Measurements from ENCODE around the gene CXXC5.
"Not testable (repeated sequence)": the region's sequence is repeated elsewhere in the genome, so short reads cannot be mapped to it uniquely, and the experiment has no call there.

CXXC5 gene

GRCh38 chr5:139648205-139649081, at the start of gene CXXC5:
Gene CXXC5, plus strand, starts transcription at chr5:139648349. Its CDS starts 32,175 bp downstream, at chr5:139680524.
- peak; percentile 71 for DNase-seq

GRCh38 chr5:139598601-139598965, 49.6 kb upstream of the CXXC5 start:
- DNase-seq = not testable (repeated sequence)

- no peak for DNase-seq
These were observed 47.7 kb upstream of the CXXC5 start for GRCh38 chr5:139600336-139600949.

GRCh38 chr5:139601429-139601828, 46.7 kb upstream of the CXXC5 start:
- no peak for DNase-seq

- DNase-seq = not testable (repeated sequence)
These were observed 46.2 kb upstream of the CXXC5 start for GRCh38 chr5:139601948-139602347.

DNA sequence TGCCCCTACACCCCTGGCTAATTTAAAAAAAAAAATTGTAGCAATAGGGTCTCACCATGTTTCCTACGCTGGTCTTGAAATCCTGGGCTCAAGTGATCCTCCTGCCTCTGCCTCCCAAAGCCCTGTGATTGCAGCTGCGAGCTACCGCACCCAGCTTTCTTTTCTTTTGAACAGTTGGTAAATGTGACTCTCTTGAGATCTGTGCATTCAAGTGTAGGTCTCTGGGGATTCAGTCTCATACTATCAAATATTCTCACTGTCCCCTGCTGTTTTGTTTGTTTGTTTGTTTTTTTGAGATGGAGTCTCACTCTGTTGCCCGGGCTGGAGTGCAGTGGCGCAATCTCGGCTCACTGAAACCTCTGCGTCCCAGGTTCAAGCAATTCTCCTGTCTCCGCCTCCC, 42.3 kb upstream of the CXXC5 start:
- DNase-seq = no peak

DNA sequence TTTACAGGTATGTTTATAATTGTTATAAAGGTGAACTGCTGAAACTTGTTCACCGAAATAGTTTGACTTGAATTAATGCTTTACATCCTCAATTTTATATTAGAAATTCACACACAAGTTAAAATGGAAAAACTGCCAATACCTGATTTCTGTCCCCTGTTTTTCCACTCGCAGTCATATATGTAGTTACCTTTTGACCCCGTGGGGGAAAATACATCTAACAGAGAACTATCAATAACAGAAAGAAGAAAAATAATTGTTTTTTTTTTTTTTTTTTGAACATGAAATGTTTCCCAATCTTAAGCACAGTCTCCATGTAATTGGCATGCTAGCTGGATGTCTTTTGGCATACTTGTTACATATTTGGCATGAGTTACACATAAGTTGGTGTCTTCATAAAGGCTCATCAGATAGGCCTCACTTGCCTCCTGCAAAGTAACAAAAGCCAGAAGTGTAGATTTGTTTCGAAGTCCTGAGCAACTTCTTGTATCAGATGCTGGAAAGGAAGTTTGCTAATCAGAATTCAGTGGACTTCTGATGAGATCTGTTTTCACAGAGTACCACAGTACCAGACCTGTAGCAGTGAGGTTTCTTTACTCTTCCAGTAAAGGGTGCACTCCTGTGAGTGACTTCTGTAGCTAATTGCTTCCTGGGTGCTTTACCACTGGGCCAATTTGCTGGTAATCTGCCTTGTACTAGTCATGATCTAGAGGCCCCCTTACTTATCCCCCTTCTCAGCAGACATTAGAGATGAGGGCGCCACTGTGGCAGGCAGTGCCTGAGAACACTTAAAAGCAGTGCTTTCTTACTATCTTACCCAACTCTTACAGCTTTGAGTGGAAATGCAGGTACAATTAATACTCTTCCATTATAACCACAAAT, 36.2 kb upstream of the CXXC5 start:
- DNase-seq = no peak

GRCh38 chr5:139619861-139620260, 28.3 kb upstream of the CXXC5 start:
- no peak for DNase-seq

DNA sequence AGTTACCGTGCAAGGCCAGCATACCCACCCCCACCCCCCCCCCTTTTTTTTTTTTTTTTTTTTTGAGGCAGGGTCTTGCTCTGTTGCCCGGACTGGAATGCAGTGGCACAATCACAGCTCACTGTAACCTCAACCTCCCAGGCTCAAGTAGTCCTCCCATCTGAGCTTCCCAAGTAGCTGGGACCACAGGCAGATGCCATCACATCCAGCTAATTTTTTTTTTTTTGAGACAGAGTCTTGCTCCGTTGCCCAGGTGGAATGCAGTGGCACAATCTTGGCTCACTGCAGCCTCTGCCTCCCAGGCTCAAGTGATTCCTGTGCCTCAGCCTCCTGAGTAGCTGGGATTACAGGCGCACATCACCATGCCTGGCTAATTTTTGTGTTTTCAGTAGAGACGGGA, 22.8 kb upstream of the CXXC5 start:
- not testable (repeated sequence) for DNase-seq

DNA sequence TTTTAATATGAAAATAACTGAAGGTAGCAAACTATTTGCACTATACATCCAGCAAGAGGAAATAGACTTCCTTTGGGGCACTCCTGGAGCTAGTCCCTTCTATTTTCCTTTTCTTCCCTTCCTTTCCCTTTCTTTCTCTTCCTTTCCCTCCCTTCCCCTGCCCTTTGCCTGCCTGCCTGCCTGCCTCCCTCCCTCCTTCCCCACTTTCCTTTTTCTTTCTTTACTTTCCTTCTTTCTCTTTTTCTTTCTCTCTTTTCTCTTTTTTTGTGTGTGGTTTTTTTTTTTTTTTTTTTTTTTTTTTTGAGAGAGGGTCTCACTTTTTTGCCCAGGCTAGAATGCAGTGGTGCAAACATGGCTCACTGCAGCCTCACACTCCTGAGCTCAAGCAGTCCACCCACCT, 17.3 kb upstream of the CXXC5 start:
- DNase-seq = no peak

DNA sequence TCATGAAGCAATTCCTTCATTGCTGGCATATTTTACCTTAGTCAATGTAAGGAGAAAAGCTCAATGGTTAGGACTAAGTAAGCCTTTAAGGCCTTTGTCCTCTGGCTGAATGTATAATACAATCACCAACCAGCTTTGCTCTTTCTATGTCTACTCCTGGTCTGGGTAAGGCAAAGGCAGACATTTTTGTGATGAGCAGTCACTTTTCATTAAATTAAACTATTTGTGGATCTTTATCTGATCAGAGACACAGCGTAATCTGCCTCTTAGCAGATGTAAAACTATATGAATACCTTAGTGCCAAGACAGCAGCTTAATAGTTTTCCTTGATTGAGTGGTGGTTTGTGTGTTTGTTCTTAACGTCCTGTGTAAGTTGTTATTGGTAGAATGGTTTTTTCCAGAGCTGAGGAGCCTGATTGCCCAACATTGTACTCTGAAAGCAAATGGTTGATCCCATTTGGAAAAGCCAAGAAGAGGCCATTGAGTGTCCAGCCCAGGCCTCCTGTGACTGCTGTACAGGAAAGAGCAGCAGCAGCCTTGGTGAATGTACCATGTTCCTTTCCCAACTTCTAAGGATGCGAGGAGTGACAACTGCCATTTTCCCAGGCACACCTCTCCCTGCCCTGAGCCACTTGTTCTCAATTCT, 16.5 kb upstream of the CXXC5 start:
- no peak for DNase-seq

- DNase-seq = peak; percentile 68
These were observed 14.7 kb upstream of the CXXC5 start for GRCh38 chr5:139633295-139634027.

GRCh38 chr5:139634028-139634325, 14.2 kb upstream of the CXXC5 start:
- no peak for DNase-seq

GRCh38 chr5:139634541-139634940, 13.6 kb upstream of the CXXC5 start:
- no peak for DNase-seq

DNA sequence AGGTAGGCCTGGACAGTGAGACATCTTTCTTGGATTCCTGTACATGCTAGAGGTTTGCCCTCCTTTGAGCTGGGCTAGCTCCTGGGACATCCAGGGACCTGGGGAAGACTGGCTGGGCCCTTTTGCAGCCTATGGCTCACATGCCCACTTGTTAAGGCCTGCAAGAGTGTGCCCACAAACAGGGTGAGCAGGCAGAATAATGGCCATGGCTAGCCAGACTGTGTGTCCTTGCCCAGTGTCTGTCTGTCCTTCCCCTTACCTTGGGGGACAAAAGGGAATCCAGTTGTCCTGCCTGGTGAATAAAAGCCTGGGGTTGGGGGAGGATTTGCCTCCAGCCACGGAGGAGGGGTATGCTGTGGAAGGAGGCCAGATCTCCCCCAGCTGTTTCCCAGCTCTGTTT, 13.0 kb upstream of the CXXC5 start:
- no peak for DNase-seq

- no peak for DNase-seq
These were observed 12.4 kb upstream of the CXXC5 start for GRCh38 chr5:139635606-139636206.

DNA sequence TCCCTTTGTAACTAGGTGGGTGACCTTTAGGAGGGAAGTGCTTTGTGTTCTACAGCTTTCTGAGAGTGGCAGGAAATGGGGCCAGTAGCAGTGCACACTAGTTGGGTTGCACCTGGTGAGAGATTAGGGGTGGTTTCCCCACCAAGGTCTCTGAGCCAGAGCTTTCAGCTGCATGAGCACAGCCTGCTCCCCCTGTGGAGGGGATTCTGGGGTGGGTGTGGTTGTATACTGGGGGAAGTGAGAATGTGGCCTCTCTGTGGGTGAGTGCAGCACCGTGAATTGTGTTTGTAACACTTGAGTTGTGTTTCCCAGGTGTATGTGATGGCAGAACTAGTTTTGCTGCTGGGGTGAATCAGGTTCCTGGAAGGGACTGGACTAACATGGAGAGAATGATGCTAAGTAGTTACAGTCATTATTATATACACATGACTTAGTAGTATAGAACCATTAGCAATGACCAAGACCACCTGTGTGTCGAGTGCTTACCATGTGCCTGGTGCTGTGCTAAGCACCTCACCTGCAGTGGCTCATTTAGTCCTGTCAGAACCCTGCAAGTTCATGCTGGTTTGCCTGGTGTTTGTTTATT, 11.8 kb upstream of the CXXC5 start:
- DNase-seq = peak; percentile 63

GRCh38 chr5:139636975-139637408, 11.2 kb upstream of the CXXC5 start:
- peak; percentile 60 for DNase-seq

DNA sequence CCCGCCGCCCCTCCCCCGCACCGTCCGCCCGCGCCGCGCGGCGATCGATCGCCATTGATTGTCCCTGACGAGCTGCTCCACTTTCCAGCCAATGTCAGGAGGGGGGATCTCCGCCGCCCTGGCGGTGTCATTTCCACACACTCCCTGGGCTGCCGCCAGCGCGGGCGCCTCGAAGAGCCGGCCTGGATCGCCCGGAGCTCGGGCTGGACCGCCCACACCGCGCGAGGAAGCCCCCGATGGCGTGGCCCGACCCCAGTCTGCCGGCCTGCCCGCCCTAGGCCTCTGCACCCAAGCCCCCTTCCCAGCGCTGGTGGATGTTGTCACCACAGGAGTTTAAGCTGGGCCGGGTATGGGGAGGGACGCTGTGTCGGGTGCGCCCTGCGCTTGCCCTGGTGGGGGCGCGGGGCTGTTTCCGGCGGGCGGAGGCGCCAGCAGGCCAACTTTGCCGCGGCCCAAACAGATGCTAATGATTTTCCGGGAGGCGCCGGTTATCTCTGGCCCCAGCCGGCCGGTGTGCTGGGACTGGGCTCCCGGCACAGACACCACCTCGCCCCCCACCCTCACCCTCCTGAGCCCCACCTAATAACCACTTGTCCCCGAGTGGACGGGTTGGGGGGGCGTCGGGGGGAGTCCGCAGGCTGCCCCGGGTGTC, 10.6 kb upstream of the CXXC5 start:
- DNase-seq = peak; percentile 52

DNA sequence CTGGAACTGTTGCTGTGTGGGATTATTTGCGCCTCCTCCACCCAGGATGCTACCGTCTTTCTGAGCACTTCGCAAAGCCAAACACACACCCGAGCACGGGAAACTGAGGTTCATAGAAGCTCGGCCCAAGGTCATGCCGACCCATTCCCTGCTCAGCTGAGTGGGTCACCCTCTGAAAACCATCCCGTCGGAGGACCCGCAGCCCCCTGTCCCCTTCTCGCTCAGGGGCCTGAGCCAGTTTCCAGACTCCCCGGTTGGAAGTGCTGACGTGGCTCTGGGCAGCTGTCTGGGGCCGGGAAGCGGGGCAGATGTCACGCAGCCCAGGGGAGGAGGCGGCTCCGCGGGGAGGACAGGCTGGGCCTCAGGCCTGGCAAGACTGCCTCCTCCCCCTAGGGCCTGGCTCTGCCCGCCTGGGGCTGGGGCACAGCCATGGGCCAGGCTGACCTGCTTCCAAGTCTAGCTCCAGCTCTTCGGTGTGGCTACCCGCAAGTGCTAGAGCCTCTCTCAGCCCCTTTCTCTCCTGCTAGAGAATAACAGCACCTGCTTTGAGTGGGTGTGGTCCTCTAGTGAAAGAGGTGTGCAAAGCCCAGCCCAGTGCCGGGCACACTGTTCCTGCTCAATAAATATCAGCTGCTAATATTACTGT, 9.9 kb upstream of the CXXC5 start:
- no peak for DNase-seq

Data from stimulated activated CD4-positive, alpha-beta T cell treated with anti-CD3 and anti-CD28 coated beads, Interleukin-15, amount 100 ng/mL, for 24 hours (primary cell).